Measurements from ENCODE around the gene CTNNA3.

The CTNNA3 gene

GRCh38 chr10:67608001-67608400 lies 88.0 kb downstream of the CTNNA3 start:
- TF ChIP-seq CTCF (conservative IDR thresholded peaks at IDR 0.05; ENCODE audit: low read length), result no peak
- TF ChIP-seq EZH2phosphoT487 (IDR thresholded peaks at IDR 0.05; ENCODE audit: borderline replicate concordance), result no peak
- no peak overlapping the region for H3K9ac ChIP-seq (ENCODE audit: low read depth, low read length, poor library complexity, severe bottlenecking)
- no peak overlapping the region for H3K4me2 ChIP-seq (ENCODE audit: low read depth, low read length, poor library complexity, severe bottlenecking)
- no peaks in the 10 kb centered on the region for H3K4me1 ChIP-seq (ENCODE audit: insufficient read depth, low read length, poor library complexity, severe bottlenecking)
- no peak overlapping the region for H3K4me3 ChIP-seq (ENCODE audit: low read length, poor library complexity, severe bottlenecking)
- H3K79me2 ChIP-seq (ENCODE audit: insufficient read depth, low read length), result no peaks in the 10 kb centered on the region
- no peaks in the 10 kb centered on the region for H3K36me3 ChIP-seq (ENCODE audit: insufficient read depth, low read length)
- peaks cover 81% of the 10 kb centered on the region for H3K27me3 ChIP-seq (ENCODE audit: insufficient read depth, low read length, poor library complexity, severe bottlenecking)
- H3F3A ChIP-seq (ENCODE audit: low read depth), result no peaks in the 10 kb centered on the region
- no peaks in the 10 kb centered on the region for H4K20me1 ChIP-seq (ENCODE audit: insufficient read depth, low read length, poor library complexity, severe bottlenecking)
- no peak overlapping the region for H2AFZ ChIP-seq (ENCODE audit: low read length)
- no peaks in the 10 kb centered on the region for H3K9me3 ChIP-seq (ENCODE audit: insufficient read depth, low read depth, low read length)
- H3K9me2 ChIP-seq (replicated peaks; ENCODE audit: low read depth, low read length), result no peaks in the 10 kb centered on the region

- Histone ChIP-seq H3K4me1 (ENCODE audit: insufficient read depth, low read length, poor library complexity, severe bottlenecking) (no peaks in the 10 kb centered on the region), H3K9ac (ENCODE audit: low read depth, low read length, poor library complexity, severe bottlenecking) (no peak overlapping the region), H2AFZ (ENCODE audit: low read length) (no peak overlapping the region), H3K4me2 (ENCODE audit: low read depth, low read length, poor library complexity, severe bottlenecking) (no peak overlapping the region), H3K36me3 (ENCODE audit: insufficient read depth, low read length) (no peaks in the 10 kb centered on the region), H3K4me3 (ENCODE audit: low read length, poor library complexity, severe bottlenecking) (no peak overlapping the region), H4K20me1 (ENCODE audit: insufficient read depth, low read length, poor library complexity, severe bottlenecking) (no peaks in the 10 kb centered on the region), H3K79me2 (ENCODE audit: insufficient read depth, low read length) (no peaks in the 10 kb centered on the region), H3K9me3 (ENCODE audit: insufficient read depth, low read depth, low read length) (no peaks in the 10 kb centered on the region), H3K27me3 (ENCODE audit: insufficient read depth, low read length, poor library complexity, severe bottlenecking) (peaks cover 78% of the 10 kb centered on the region), H3F3A (ENCODE audit: low read depth) (no peaks in the 10 kb centered on the region), H3K9me2 (replicated peaks; ENCODE audit: low read depth, low read length) (no peaks in the 10 kb centered on the region)
- TF ChIP-seq EZH2phosphoT487 (IDR thresholded peaks at IDR 0.05; ENCODE audit: borderline replicate concordance) (no peak), CTCF (conservative IDR thresholded peaks at IDR 0.05; ENCODE audit: low read length) (no peak)
Observed at GRCh38 chr10:67607472-67607871, 88.5 kb downstream of the CTNNA3 start.

GRCh38 chr10:67606572-67606971 lies 89.4 kb downstream of the CTNNA3 start:
- Histone ChIP-seq H3K9ac (ENCODE audit: low read depth, low read length, poor library complexity, severe bottlenecking) (no peak overlapping the region), H3K27me3 (ENCODE audit: insufficient read depth, low read length, poor library complexity, severe bottlenecking) (peaks cover 69% of the 10 kb centered on the region), H3K36me3 (ENCODE audit: insufficient read depth, low read length) (no peaks in the 10 kb centered on the region), H4K20me1 (ENCODE audit: insufficient read depth, low read length, poor library complexity, severe bottlenecking) (no peaks in the 10 kb centered on the region), H3K9me3 (ENCODE audit: insufficient read depth, low read depth, low read length) (no peaks in the 10 kb centered on the region), H3K4me3 (ENCODE audit: low read length, poor library complexity, severe bottlenecking) (no peak overlapping the region), H3K4me2 (ENCODE audit: low read depth, low read length, poor library complexity, severe bottlenecking) (no peak overlapping the region), H3F3A (ENCODE audit: low read depth) (no peaks in the 10 kb centered on the region), H3K4me1 (ENCODE audit: insufficient read depth, low read length, poor library complexity, severe bottlenecking) (no peaks in the 10 kb centered on the region), H3K9me2 (replicated peaks; ENCODE audit: low read depth, low read length) (no peaks in the 10 kb centered on the region), H2AFZ (ENCODE audit: low read length) (no peak overlapping the region), H3K79me2 (ENCODE audit: insufficient read depth, low read length) (no peaks in the 10 kb centered on the region)
- TF ChIP-seq CTCF (conservative IDR thresholded peaks at IDR 0.05; ENCODE audit: low read length), result no peak
- no peak for TF ChIP-seq EZH2phosphoT487 (IDR thresholded peaks at IDR 0.05; ENCODE audit: borderline replicate concordance)
